Myometrial cell (primary cell): ENCODE results near the gene CORO7. TPM values are rescaled to one million over a fixed set of nuclear protein-coding genes. Genes with fewer than 3 reads are reported as not detected.

ENCODE experiments used
- total RNA-seq: library from RNA; depleted of rRNA; stranded (reverse); fragments of >200 nt; gene quantifications from 2 replicates; pipeline ENCODE4 v1.2.3, GENCODE V29; 2015

CORO7 gene
- 13.3 and 14.1 TPM in 2 replicates for total RNA-seq

DNA sequence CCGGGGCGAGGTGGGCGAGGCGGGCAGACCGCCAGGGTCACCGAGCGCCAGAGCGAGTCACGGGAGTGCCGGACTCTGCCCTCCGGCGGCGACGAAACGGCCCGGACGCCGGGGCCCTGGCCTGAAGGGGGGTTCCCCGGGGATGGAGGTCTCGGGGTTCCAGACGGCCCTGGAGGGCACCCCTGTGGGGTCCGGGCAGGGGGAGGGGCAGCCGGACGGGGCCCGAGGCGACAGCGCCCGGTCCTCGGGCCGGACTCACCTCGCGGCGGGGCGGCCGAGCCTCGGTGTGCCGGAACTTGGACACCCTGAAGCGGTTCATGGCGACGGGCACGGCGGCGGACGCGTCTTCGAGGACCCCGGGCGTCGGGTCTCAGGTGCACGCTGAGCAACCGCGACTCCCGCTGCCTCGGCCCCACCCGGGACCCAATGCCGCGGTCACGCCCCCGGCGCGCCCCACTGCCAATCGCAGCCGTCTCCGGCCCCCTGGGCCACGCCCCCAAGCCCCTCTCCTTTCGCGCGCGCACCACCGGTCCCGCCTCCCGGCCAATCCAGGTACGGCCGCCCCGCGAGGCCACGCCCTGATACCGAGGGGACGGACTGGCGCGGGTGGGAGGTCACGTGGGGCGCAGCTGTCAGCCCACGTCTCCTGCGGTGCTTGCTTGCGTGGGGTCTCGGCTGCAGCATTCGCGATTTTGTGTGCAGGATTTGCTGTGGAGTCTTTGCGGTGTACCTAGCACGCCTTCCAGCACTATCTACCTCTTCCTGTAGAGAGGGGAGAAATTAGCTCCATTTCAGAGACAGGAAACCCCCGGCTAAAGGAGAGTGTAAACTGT is at the start of gene CORO7:
Gene CORO7, minus strand, starts transcription at position 397 of the 833 bp plus-strand sequence. Its CDS starts 78 bp downstream, at position 319.

DNA sequence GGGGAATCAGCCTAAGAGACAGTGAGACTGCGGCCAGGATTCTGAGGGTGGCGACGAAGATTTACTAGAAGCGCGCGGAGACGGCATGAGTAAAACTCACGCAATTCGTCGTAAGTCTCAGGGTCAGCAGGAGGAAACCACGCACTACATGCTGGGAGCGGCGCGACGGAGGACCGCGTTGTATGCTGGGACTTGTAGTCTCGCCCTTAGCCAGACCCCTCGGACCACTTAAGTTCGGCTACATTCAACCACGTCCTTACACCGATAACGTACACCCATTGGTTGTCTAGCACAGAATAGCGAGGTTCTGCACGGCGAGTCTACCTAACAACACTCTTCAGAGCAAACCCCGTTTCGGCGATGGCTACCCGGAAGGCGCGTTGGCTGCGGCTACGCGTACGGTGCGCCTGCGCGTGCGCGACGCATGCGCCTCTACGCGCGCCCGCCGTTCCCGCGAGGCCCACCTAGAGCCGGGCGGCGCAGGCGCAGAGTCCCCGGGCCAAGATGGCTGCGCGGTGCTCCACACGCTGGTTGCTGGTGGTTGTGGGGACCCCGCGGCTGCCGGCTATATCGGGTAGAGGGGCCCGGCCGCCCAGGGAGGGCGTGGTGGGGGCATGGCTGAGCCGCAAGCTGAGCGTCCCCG is 9.1 kb upstream of the CORO7 start, which contains the start of gene DNAJA3:
Gene DNAJA3, plus strand, starts transcription at position 491 of the 643 bp plus-strand sequence. Its CDS starts 14 bp downstream, at position 505.

DNA sequence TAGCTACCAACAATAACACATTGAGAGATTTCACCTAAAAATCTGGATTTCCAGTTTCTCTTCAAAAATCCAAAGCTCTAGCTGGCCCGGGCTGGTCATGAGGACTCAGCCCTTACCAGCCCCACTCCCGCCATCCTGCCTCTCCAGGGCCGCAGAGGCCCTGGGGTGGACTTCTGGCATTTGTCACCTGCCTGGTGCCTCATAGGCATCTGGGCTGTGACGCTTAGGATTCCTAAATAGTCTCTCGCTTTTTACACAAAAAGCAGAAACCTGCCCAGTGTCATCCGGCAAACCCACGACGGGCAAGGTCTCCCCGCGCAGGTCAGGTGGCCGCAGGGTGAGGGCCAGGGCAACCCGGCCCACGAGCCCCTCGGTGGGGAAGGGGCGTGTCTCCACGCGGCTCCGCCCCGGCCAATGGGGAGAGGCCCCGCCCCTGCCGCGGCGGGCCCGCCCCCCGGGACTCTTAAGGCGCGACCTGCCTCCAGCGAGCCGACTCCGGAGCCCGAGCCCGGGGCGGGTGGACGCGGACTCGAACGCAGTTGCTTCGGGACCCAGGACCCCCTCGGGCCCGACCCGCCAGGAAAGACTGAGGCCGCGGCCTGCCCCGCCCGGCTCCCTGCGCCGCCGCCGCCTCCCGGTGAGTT is 44.9 kb downstream of the CORO7 start, which contains the start of gene VASN:
Gene VASN, plus strand, starts transcription at position 492 of the 644 bp plus-strand sequence. CDS start 9,030 bp downstream, outside the sequence.

DNA sequence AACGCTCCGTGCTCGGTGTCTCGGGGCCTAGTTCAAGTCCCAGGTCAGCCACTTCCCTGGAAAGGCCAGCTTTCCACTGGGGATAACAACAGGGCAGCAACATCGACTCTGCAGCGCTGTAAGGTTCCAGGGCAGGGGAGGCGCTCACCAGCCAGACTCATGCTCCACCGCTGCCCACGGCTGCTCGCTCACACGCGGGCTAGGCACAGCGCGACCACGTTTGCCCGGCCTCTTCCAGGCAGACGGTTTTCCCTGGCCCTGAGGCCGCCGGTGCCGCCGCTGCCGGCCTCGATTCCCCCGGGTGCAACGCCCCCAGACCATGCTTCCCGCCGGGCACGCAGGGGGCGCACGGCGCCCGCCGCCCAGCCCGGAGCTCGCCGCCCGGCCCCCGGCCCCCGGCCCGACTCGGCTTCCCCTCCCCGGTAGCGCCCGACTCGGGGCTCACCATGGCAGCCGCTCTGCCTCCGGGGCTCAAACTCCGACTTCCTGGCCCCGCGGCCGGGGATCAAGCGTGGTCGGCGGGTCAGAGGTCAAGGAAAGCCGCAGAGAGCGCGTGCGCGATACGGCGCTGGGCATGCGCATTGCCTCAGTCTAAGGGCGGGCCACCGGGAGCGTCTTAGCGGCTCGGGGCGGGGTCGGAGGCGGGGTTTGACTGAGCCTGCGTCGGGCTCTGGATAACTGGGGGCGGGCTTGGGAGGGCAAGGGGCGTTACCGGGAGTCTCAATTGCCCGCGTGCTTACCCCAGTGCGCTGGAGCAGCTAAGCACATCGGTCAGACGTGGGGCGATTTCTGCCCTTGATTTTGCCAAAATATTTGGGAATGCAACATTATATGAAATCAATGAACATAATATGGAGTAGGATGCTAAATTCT is 65.4 kb downstream of the CORO7 start, which contains the start of gene PAM16:
Gene PAM16, minus strand, starts transcription at position 535 of the 873 bp plus-strand sequence. Its CDS starts 87 bp downstream, at position 448.

DNA sequence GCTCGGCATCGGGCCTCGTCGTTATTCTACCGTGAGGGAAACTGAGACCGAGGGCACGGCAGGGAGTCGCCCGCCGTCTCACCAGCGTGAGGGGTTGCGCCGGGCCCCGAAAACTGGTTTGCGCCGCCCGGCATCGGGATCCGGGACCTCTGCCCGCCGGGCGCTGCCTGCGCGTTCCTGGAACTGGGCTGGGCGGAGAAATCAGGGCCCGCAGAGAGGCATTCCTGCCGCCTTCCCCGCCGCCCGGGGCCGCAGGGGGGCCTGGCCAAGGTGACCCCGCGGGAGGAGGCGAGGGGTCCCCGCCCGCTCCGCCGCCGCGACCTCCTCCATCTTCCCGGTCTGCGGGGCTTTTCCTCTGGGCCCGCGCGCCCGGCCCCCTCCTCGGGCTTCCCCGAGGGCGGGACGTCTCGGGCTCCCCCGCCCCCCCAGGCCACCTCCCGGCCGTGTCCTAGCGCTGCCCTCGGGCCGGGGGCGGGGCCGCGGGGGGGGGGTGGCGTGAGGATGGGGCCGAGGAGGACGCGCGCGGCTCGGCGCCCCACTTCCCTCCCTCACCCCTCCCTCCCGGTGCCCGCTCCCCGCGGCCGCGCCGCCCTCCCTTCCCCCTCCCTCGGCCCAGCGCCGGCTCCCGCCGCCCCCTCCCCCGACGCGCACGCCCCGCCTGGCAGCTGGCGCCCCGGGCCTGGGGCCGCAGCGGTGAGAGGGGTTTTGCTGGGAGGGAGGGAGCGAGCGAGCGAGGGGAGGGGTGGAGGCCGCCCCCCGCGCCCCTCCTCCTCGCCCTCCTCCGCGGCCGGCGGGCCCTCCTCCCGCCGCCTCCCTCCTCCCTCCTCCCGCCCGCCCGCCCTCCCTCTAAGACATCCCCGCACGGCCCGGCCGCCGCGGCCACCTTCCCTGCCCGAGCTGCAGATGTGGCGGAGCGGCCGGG is 100.9 kb downstream of the CORO7 start, which contains the start of gene GLIS2:
Gene GLIS2, plus strand, starts transcription at position 882 of the 922 bp plus-strand sequence. CDS start 16,214 bp downstream, outside the sequence.

Other genes starting within 250 kb of the CORO7 start
- 0.29 and 0.89 TPM in 2 replicates for gene SRL, start 174.5 kb downstream of the CORO7 start, total RNA-seq
- gene TFAP4, start 143.6 kb downstream of the CORO7 start, total RNA-seq = 5.8 and 7.8 TPM in 2 replicates
- 6.7 and 6.9 TPM in 2 replicates for gene GLIS2, start 100.5 kb downstream of the CORO7 start, total RNA-seq
- 29.1 and 32.4 TPM in 2 replicates for gene PAM16, start 65.3 kb downstream of the CORO7 start, total RNA-seq
- 108 and 121 TPM in 2 replicates for gene VASN, start 44.7 kb downstream of the CORO7 start, total RNA-seq
- 44.1 and 49.4 TPM in 2 replicates for gene DNAJA3, start 9.3 kb upstream of the CORO7 start, total RNA-seq
- 78.9 and 86.2 TPM in 2 replicates for gene NMRAL1, start 58.0 kb upstream of the CORO7 start, total RNA-seq
- 58.8 and 79.6 TPM in 2 replicates for gene HMOX2, start 59.8 kb upstream of the CORO7 start, total RNA-seq
- 6.6 and 10.1 TPM in 2 replicates for gene CDIP1, start 122.2 kb upstream of the CORO7 start, total RNA-seq
- not detected in 2 replicates for gene C16orf96, start 139.7 kb upstream of the CORO7 start, total RNA-seq
- gene UBALD1, start 198.3 kb upstream of the CORO7 start, total RNA-seq = 2.3 and 6.0 TPM in 2 replicates
- gene MGRN1, start 208.2 kb upstream of the CORO7 start, total RNA-seq = 31.4 and 37.7 TPM in 2 replicates